ENCODE results near the gene INPP5E. TPM values are rescaled to one million over a fixed set of nuclear protein-coding genes. Genes with fewer than 3 reads are reported as not detected.
A peak's percentile ranks its signal among the peaks of the same experiment; 100 is the strongest.

Gene INPP5E
- total and polyA plus RNA-seq, 10 of the 15 experiments (the other 5 are each of a cell fraction or from before 2014, with no cell fraction given), result 0.24 to 16.0 (median 5.3) TPM

DNA sequence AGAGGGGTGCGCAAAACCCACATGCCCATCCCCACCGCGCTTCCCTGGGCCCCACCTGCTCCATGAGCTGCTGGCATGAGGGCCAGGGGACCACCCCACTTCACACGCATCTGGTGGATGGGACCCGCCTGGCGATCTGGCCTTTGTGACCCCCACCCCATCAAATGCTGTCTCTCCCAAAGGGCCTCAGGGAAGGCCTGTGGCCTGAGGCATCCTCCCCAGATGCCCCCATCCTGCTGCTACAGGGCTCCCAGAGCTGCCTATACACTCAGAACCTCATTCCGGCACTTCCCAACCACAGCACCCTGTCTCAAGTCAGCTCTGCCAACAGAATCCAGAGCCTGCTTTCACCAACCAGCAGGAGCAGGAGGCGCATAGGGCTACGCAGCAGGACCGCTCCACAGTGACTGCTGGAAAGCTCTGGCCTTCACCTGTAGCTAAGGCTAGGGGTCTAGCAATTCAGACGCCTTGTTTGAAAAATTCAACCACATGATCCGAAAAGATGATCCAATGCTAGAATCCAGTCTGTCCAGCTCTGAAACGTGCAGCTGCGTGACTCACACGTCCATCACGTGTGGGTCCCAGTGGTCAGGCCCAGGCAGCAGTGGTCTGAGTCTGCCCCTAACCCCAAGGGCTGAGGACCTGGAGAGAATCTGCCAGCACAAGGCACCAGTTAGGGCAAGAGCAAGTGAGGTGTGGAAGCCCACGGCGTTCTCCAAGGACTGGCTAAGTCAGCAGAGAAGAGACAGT, 38.3 kb downstream of the INPP5E start:
- no peak overlapping the region for H3K27ac ChIP-seq (ENCODE audit: control insufficient read depth, insufficient read depth)
- ChIA-PET RAD21 (ENCODE audit: unreplicated experiment) (interaction anchor here (0.6 to 1.7 kb wide), 3 partner anchors 8 to 233 kb away, joined by 3 to 6 read pairs (median 3); partner anchors contain the start of gene DNLZ), POLR2A (interaction anchor here (1.1 to 2.4 kb wide), 3 partner anchors 8 to 39 kb away, joined by 3 to 11 read pairs (median 3); partner anchors contain the start of genes ENTR1 and PMPCA), SMC1A (ENCODE audit: uncharacterized antibody, unreplicated experiment) (interaction anchor here (1.1 kb wide), 1 partner anchor 8 kb away, joined by 4 read pairs; the partner anchor contains the start of gene ENTR1), CTCF (interaction anchor here (0.5 to 2.5 kb wide), 10 partner anchors 8 to 311 kb away, joined by 3 to 21 read pairs (median 4); partner anchors contain the start of genes DNLZ, ENTR1 and PMPCA)
- peaks cover 38% of the 10 kb centered on the region for H3K4me1 ChIP-seq (ENCODE audit: control insufficient read depth, insufficient read depth, low read length)
- peaks cover 28% of the 10 kb centered on the region for H3K79me2 ChIP-seq (ENCODE audit: control insufficient read depth, insufficient read depth, low read length)
- H3K9me3 ChIP-seq (replicated peaks; ENCODE audit: control insufficient read depth, insufficient read depth, low read length), result no peaks in the 10 kb centered on the region
- ATAC-seq, result no peak
- no peak overlapping the region for H3K4me3 ChIP-seq
- no peaks in the 10 kb centered on the region for H3K27me3 ChIP-seq (replicated peaks in 1 of 2; ENCODE audit: control insufficient read depth in 2 of 2, insufficient read depth in 2 of 2, low read length in 1 of 2)
- no peak for DNase-seq (ENCODE audit: low read depth, low spot score)
- H3K36me3 ChIP-seq (ENCODE audit: control insufficient read depth in 2 of 2, insufficient read depth in 2 of 2, low read length in 1 of 2), result peaks cover 7 to 19% of the 10 kb centered on the region in 2 experiments; a peak in 3 of 4 replicates
- in situ Hi-C loops (cut with MboI) (no loop called here), intact Hi-C loops (cut with micrococcal nuclease; ENCODE audit: unreplicated experiment) (no loop called here)
- no peaks in the 10 kb centered on the region for H4K20me1 ChIP-seq (ENCODE audit: control insufficient read depth, insufficient read depth)
- FAIRE-seq, result no peak
- no TSS peak for BruUV-seq (replicated peaks)
- WGBS (ENCODE audit: insufficient coverage, insufficient replicate concordance, low lambda C conversion rate, missing lambda C conversion rate), result 93% methylated on average over 18 of the region's 18 CpGs
- H2AFZ ChIP-seq (ENCODE audit: control insufficient read depth, low read depth, low read length), result no peak overlapping the region
- TF ChIP-seq SRF (IDR thresholded peaks at IDR 0.05; ENCODE audit: low read depth in 2 of 2, low read length in 2 of 2) (no peak), POLR2A (IDR thresholded peaks at IDR 0.05; ENCODE audit: low read depth, low read length) (peak; percentile 54; the same call in 1 of the 2 replicates)
- H3K4me2 ChIP-seq (ENCODE audit: control insufficient read depth, insufficient read depth), result no peak overlapping the region
- H3K9ac ChIP-seq (ENCODE audit: control insufficient read depth, insufficient read depth, low read length), result no peak overlapping the region

DNA sequence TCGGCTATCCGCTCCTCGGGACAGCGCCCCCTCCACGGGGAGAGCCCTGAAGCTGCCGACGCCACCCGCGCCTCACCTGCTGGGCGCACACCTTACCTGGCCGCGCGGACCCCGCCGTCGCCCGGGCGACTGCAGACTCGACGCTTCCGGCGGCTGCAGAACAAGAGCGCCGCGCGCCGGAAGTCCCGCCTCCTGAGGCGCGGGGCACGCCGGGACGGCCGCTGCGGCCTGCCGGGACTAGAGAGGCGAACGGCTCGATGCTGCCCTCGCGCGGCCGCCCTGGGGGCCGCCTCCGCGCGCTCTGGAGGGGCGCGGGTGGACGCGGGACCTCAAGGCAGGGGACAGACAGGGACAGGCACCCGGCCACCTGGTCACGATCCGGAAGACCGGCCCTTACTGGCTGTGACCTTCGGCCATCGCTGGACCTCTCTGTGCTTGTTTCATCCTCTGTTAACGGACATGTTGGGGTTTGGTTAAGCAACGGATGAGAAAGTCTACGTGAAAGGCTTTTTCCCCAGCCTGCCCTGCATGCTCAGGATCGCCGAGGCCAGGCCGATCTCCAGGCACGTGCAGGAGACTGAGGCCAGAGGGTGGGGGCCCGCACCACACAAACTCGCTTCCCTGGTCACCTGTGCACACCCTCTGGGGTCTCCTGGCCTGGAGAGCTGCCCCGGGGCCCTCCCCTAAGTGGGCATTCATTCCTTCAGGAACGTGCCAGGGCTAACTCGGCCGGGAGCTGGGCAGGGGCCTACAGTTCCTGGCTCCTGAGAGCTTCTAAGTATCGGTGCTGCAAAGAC, 39.4 kb downstream of the INPP5E start, which contains the start of gene SNAPC4:
TSS of gene SNAPC4 (minus strand) at position 133 of the 797 bp plus-strand sequence. CDS start 1,742 bp downstream, outside the sequence.
- Histone ChIP-seq H2AFZ (ENCODE audit: control insufficient read depth, low read depth, low read length) (peak within 1 kb of the TSS; percentile 74), H3K4me3 (peak within 1 kb of the TSS; percentile 96), H3K9me3 (replicated peaks; ENCODE audit: control insufficient read depth, insufficient read depth, low read length) (no peaks in the 10 kb centered on the region), H3K27me3 (replicated peaks in 1 of 2; ENCODE audit: control insufficient read depth in 2 of 2, insufficient read depth in 2 of 2, low read length in 1 of 2) (no peaks in the 10 kb centered on the region), H3K36me3 (ENCODE audit: control insufficient read depth in 2 of 2, insufficient read depth in 2 of 2, low read length in 1 of 2) (peaks cover 11 to 19% of the 10 kb centered on the region in 2 experiments), H3K4me2 (ENCODE audit: control insufficient read depth, insufficient read depth) (peak within 1 kb of the TSS; percentile 92), H3K79me2 (ENCODE audit: control insufficient read depth, insufficient read depth, low read length) (peaks cover 28% of the 10 kb centered on the region), H3K27ac (ENCODE audit: control insufficient read depth, insufficient read depth) (peak within 1 kb of the TSS; percentile 61), H4K20me1 (ENCODE audit: control insufficient read depth, insufficient read depth) (no peaks in the 10 kb centered on the region), H3K9ac (ENCODE audit: control insufficient read depth, insufficient read depth, low read length) (peak within 1 kb of the TSS; percentile 82), H3K4me1 (ENCODE audit: control insufficient read depth, insufficient read depth, low read length) (peaks cover 33% of the 10 kb centered on the region)
- ChIA-PET SMC1A (ENCODE audit: uncharacterized antibody, unreplicated experiment) (interaction anchor here (1.1 kb wide), 1 partner anchor 10 kb away, joined by 4 read pairs; the partner anchor contains the start of gene ENTR1), RAD21 (ENCODE audit: unreplicated experiment) (interaction anchor here (1.7 kb wide), 1 partner anchor 37 kb away, joined by 6 read pairs; the partner anchor contains the start of gene DNLZ), POLR2A (interaction anchor here (1.1 to 2.4 kb wide), 3 partner anchors 9 to 37 kb away, joined by 3 to 11 read pairs (median 3); partner anchors contain the start of genes ENTR1 and PMPCA), CTCF (interaction anchor here (0.5 to 2.5 kb wide), 8 partner anchors 9 to 310 kb away, joined by 3 to 21 read pairs (median 6); partner anchors contain the start of genes DNLZ, ENTR1 and PMPCA)
- ATAC-seq (peak; percentile 74), FAIRE-seq (peak; percentile 84), DNase-seq (ENCODE audit: low read depth, low spot score) (peak; percentile 40)
- in situ Hi-C loops (cut with MboI), result no loop called here
- intact Hi-C loops (cut with micrococcal nuclease; ENCODE audit: unreplicated experiment), result loop anchor here (1.0 kb wide), 1 partner anchor 61 kb away; no protein-coding TSS in a partner anchor
- BruUV-seq (replicated peaks), result no TSS peak
- 7% methylated on average over 71 of the region's 71 CpGs for WGBS (ENCODE audit: insufficient coverage, insufficient replicate concordance, low lambda C conversion rate, missing lambda C conversion rate)
- TF ChIP-seq MEF2A (IDR thresholded peaks at IDR 0.05; ENCODE audit: insufficient read depth, low read depth, low read length) (peak; percentile 36; the same call in 1 of the 2 replicates), ZNF274 (IDR thresholded peaks at IDR 0.05; ENCODE audit: insufficient read depth, insufficient read length) (no peak), SMAD5 (IDR thresholded peaks at IDR 0.05; ENCODE audit: low read depth) (peak; percentile 15), MYC (IDR thresholded peaks at IDR 0.05; ENCODE audit: insufficient read depth, insufficient read length, insufficient replicate concordance, low read length, severe bottlenecking) (no peak), SIN3A (IDR thresholded peaks at IDR 0.05; ENCODE audit: low read depth, low read length) (0 out of 2 replicates have a peak, but pooled peaks have one; percentile 63), MTA2 (IDR thresholded peaks at IDR 0.05; ENCODE audit: low read depth) (no peak), CHD4 (IDR thresholded peaks at IDR 0.05) (no peak), BHLHE40 (IDR thresholded peaks at IDR 0.05; ENCODE audit: borderline replicate concordance in 1 of 2, low read depth in 2 of 2, low read length in 1 of 2) (peak; percentile 43 to 63; a peak in 2 of 4 replicates), BCL11A (IDR thresholded peaks at IDR 0.05; ENCODE audit: low read depth, low read length) (no peak), CHD2 (IDR thresholded peaks at IDR 0.05; ENCODE audit: borderline replicate concordance, low read depth, low read length) (0 out of 2 replicates have a peak, but pooled peaks have one; percentile 46), ASH2L (IDR thresholded peaks at IDR 0.05; ENCODE audit: borderline replicate concordance, low read depth) (no peak), HDGF (IDR thresholded peaks at IDR 0.05) (peak; percentile 55; the same call in 1 of the 2 replicates)

All from GM12878 (cell line).